ENCODE results near the gene PMM1.

PMM1 gene

DNA sequence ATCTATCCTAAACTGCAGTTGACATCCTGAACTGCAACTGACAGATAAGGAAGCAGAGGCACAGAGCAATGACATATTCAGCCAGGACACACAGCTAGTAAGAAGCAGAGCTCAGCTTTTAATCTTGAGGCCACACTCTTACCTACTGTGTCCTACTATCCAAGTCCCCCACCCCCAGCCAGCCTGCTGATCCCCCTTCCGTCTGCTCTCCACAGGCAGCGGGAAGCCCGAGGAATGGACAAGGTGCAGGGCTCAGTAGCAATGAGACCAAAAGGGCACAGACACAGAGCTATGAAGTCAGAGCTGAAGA, 49.7 kb downstream of the PMM1 start:
- no peak for DNase-seq (ENCODE audit: low read depth)
- TF ChIP-seq CTCF (IDR thresholded peaks at IDR 0.05; ENCODE audit: low read depth, low read length) (no peak), MYC (IDR thresholded peaks at IDR 0.05; ENCODE audit: low read depth, low read length) (no peak), POLR2A (IDR thresholded peaks at IDR 0.05; ENCODE audit: extremely low read depth, insufficient read length) (no peak)
- TF ChIP-seq, protein P1, sequence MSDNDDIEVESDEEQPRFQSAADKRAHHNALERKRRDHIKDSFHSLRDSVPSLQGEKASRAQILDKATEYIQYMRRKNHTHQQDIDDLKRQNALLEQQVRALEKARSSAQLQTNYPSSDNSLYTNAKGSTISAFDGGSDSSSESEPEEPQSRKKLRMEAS (IDR thresholded peaks at IDR 0.05; ENCODE audit: low read depth, low read length) = no peak

GRCh38 chr22:41539146-41540005, 50.3 kb downstream of the PMM1 start:
- DNase-seq (ENCODE audit: low read depth) = no peak

More for the DNA sequence above, 49.7 kb downstream of the PMM1 start:
- no peak overlapping the region for H3K4me3 ChIP-seq (ENCODE audit: low read depth, low read length)

DNA sequence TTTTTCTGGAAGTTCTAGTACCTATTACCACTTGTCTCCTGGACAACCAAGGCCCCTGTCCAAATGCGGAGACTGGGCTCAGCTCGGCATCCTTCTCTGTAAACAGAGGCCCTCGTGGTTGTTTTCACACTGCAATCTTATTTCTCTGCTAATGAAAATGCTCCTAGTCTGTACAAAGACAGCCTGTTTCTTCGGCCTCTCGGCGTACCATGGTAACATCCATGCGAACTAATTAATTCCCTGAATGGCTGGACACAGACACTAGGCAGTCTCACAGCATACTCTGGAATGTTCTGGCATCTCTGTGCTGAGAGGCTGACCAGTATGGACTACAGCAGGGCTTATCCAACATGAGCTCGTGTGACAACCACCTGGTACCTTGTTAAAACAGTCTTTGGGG, 51.1 kb downstream of the PMM1 start:
- TF ChIP-seq MYC (IDR thresholded peaks at IDR 0.05; ENCODE audit: low read depth, low read length) (no peak), CTCF (IDR thresholded peaks at IDR 0.05; ENCODE audit: low read depth, low read length) (no peak), POLR2A (IDR thresholded peaks at IDR 0.05; ENCODE audit: extremely low read depth, insufficient read length) (no peak)
- TF ChIP-seq, protein P1 (IDR thresholded peaks at IDR 0.05; ENCODE audit: low read depth, low read length) = no peak
- no peak overlapping the region for H3K4me3 ChIP-seq (ENCODE audit: low read depth, low read length)
- no peak for DNase-seq (ENCODE audit: low read depth)

More at GRCh38 chr22:41539146-41540005, 50.3 kb downstream of the PMM1 start:
- no peak for TF ChIP-seq MYC (IDR thresholded peaks at IDR 0.05; ENCODE audit: low read depth, low read length)
- no peak overlapping the region for H3K4me3 ChIP-seq (ENCODE audit: low read depth, low read length)

GRCh38 chr22:41537203-41537602, 52.4 kb downstream of the PMM1 start:
- TF ChIP-seq CTCF (IDR thresholded peaks at IDR 0.05; ENCODE audit: low read depth, low read length) (no peak), POLR2A (IDR thresholded peaks at IDR 0.05; ENCODE audit: extremely low read depth, insufficient read length) (no peak), MYC (IDR thresholded peaks at IDR 0.05; ENCODE audit: low read depth, low read length) (no peak)
- TF ChIP-seq, protein P1 (IDR thresholded peaks at IDR 0.05; ENCODE audit: low read depth, low read length) = no peak
- no peak for DNase-seq (ENCODE audit: low read depth)
- no peak overlapping the region for H3K4me3 ChIP-seq (ENCODE audit: low read depth, low read length)

DNA sequence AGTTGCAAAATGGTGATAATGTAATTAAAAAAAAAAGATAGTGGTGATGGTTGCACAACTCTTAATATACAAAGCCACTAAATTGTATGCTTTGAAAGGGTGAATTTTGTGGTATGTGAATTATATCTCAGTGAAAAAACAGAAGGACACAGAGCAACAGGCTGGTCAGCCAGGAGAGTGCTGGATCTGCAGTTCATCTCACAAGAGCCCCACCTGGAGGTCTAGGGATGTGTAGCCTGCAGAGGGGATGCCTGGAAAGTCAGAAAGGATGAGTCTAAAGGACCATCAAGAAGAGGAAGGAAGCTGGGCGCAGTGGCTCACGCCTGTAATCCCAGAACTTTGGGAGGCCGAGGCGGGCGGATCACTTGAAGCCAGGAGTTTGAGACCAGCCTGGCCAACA, 54.4 kb downstream of the PMM1 start:
- DNase-seq (ENCODE audit: low read depth) = no peak
- TF ChIP-seq POLR2A (IDR thresholded peaks at IDR 0.05; ENCODE audit: extremely low read depth, insufficient read length) = no peak
- no peak for TF ChIP-seq CTCF (IDR thresholded peaks at IDR 0.05; ENCODE audit: low read depth, low read length)
- TF ChIP-seq, protein P1 (IDR thresholded peaks at IDR 0.05; ENCODE audit: low read depth, low read length) = no peak
- no peak for TF ChIP-seq MYC (IDR thresholded peaks at IDR 0.05; ENCODE audit: low read depth, low read length)
- no peak overlapping the region for H3K4me3 ChIP-seq (ENCODE audit: low read depth, low read length)

GRCh38 chr22:41534219-41534618, 55.4 kb downstream of the PMM1 start:
- H3K4me3 ChIP-seq (ENCODE audit: low read depth, low read length) = no peak overlapping the region
- no peak for DNase-seq (ENCODE audit: low read depth)
- no peak for TF ChIP-seq POLR2A (IDR thresholded peaks at IDR 0.05; ENCODE audit: extremely low read depth, insufficient read length)

Data from NB4 (cell line).